Measurements from ENCODE around the gene PRKAA1. TPM values are rescaled to one million over a fixed set of nuclear protein-coding genes. Genes with fewer than 3 reads are reported as not detected.

Gene PRKAA1
- total RNA-seq, 2 experiments from 2014 or later: 64.6 to 76.8 TPM

GRCh38 chr5:40757400-40757799 lies 40.8 kb downstream of the PRKAA1 start:
- Mint-ChIP-seq H3K4me3 (no peak overlapping the region), H3K9me3 (ENCODE audit: low read depth) (no peaks in the 10 kb centered on the region), H3K4me1 (peaks cover 10% of the 10 kb centered on the region), H3K27ac (no peak overlapping the region), H3K27me3 (no peaks in the 10 kb centered on the region), H3K36me3 (peaks cover 33% of the 10 kb centered on the region)
- ATAC-seq: no peak
- no peak for DNase-seq
- CTCF ChIA-PET: no interaction called here

- no peak within 1 kb of the TSS for H3K27ac Mint-ChIP-seq
- H3K9me3 Mint-ChIP-seq (ENCODE audit: low read depth): no peaks in the 10 kb centered on the region
- H3K4me3 Mint-ChIP-seq: no peak within 1 kb of the TSS
- DNase-seq (peak; percentile 98), ATAC-seq (peak; percentile 91)
- CTCF ChIA-PET: interaction anchor here (1.1 to 1.5 kb wide), 4 partner anchors 11 to 123 kb away, joined by 3 to 6 read pairs (median 4); no protein-coding TSS in a partner anchor
- peaks cover 34% of the 10 kb centered on the region for H3K36me3 Mint-ChIP-seq
- peaks cover 18% of the 10 kb centered on the region for H3K4me1 Mint-ChIP-seq
- no peaks in the 10 kb centered on the region for H3K27me3 Mint-ChIP-seq
These were observed 42.5 kb downstream of the PRKAA1 start, which contains the start of gene TTC33 for GRCh38 chr5:40755407-40756365. TTC33 (minus strand) TSS chr5:40755961; CDS start chr5:40747018, 8,943 bp downstream.

DNA sequence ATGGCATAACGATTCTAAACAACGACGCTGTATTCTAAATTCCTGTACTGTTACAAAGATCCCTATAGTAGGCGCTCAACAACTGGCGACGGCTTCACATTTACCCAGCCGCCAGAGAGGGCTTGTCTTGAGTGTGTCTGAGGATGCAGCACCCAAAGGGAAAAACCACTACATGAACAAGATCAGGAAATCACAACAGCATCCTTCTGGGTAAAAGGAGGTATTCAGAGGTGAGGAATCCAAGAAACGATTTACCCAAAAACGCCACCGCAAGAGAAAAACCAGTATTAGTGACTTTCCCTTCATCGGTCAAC lies 43.1 kb downstream of the PRKAA1 start:
- CTCF ChIA-PET: interaction anchor here (1.1 to 1.5 kb wide), 5 partner anchors 11 to 124 kb away, joined by 3 to 6 read pairs (median 4); no protein-coding TSS in a partner anchor
- Mint-ChIP-seq H3K9me3 (ENCODE audit: low read depth) (no peaks in the 10 kb centered on the region), H3K4me1 (peaks cover 18% of the 10 kb centered on the region), H3K36me3 (peaks cover 33% of the 10 kb centered on the region), H3K27me3 (no peaks in the 10 kb centered on the region), H3K4me3 (no peak overlapping the region), H3K27ac (no peak overlapping the region)
- DNase-seq: peak; percentile 82
- peak; percentile 71 for ATAC-seq

DNA sequence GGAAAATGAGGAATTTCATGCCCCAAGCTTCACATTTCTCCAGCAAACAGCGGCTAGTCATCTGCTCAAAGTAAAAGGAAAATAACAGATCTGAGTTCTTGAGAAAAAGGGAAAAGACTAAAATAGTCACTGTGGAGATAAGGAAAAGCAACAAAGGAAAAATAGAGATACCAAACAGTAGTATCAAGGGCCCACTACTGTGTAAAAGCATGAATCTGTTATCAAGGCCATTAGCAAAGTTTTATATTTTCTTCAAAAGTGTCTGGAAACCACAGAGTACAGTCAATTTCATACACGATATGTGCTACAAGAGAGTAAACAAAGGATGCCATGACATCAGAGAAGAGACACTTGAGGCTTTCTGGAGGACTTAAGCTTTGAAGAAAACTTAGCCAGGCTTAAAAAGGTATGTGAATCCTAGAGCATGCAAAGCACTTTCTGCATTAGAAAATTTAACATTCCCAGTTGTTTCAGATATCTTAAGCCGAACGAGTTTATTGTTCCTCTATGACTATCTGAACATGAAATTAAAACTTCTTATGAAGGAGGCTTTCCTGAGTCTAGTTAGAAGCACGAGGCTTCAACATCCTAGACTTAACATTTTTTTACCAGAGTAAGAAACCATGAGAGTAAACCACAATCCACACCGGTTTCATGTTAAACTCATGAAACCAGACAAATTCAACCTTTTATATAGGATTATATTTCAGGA lies 43.6 kb downstream of the PRKAA1 start:
- Mint-ChIP-seq H3K9me3 (ENCODE audit: low read depth) (no peaks in the 10 kb centered on the region), H3K36me3 (peaks cover 32% of the 10 kb centered on the region), H3K4me1 (peaks cover 19% of the 10 kb centered on the region), H3K27me3 (no peaks in the 10 kb centered on the region), H3K4me3 (no peak overlapping the region), H3K27ac (no peak overlapping the region)
- DNase-seq (no peak), ATAC-seq (peak; percentile 38)
- CTCF ChIA-PET: interaction anchor here (1.1 to 1.3 kb wide), 5 partner anchors 12 to 124 kb away, joined by 3 to 6 read pairs (median 4); partner anchors contain the start of gene PRKAA1

- peaks cover 26% of the 10 kb centered on the region for H3K36me3 Mint-ChIP-seq
- no peak for DNase-seq
- peaks cover 10% of the 10 kb centered on the region for H3K4me1 Mint-ChIP-seq
- CTCF ChIA-PET: interaction anchor here (1.1 kb wide), 1 partner anchor 17 kb away, joined by 3 read pairs; no protein-coding TSS in a partner anchor
- H3K9me3 Mint-ChIP-seq (ENCODE audit: low read depth): no peaks in the 10 kb centered on the region
- H3K27ac Mint-ChIP-seq: no peak overlapping the region
- ATAC-seq: no peak
- no peak overlapping the region for H3K4me3 Mint-ChIP-seq
- H3K27me3 Mint-ChIP-seq: no peaks in the 10 kb centered on the region
These were observed 51.5 kb downstream of the PRKAA1 start for GRCh38 chr5:40746703-40747102.

- Mint-ChIP-seq H3K36me3 (peaks cover 36% of the 10 kb centered on the region), H3K27me3 (no peaks in the 10 kb centered on the region), H3K4me3 (no peak overlapping the region), H3K27ac (no peak overlapping the region), H3K4me1 (peaks cover 3% of the 10 kb centered on the region), H3K9me3 (ENCODE audit: low read depth) (peaks cover 5% of the 10 kb centered on the region)
- CTCF ChIA-PET: interaction anchor here (0.7 kb wide), 1 partner anchor 213 kb away, joined by 3 read pairs; no protein-coding TSS in a partner anchor
- no peak for DNase-seq
- ATAC-seq: no peak
These were observed 54.4 kb downstream of the PRKAA1 start for GRCh38 chr5:40743771-40744170.

- Mint-ChIP-seq H3K27me3 (no peaks in the 10 kb centered on the region), H3K27ac (no peak overlapping the region), H3K4me1 (peaks cover 24% of the 10 kb centered on the region), H3K4me3 (no peak overlapping the region), H3K36me3 (peaks cover 28% of the 10 kb centered on the region), H3K9me3 (ENCODE audit: low read depth) (peaks cover 5% of the 10 kb centered on the region)
- CTCF ChIA-PET: interaction anchor here (0.8 to 2.8 kb wide), 2 partner anchors 48 to 790 kb away, joined by 3 to 12 read pairs; no protein-coding TSS in a partner anchor
- ATAC-seq (no peak), DNase-seq (no peak)
These were observed 59.7 kb downstream of the PRKAA1 start for GRCh38 chr5:40738502-40738901.

DNA sequence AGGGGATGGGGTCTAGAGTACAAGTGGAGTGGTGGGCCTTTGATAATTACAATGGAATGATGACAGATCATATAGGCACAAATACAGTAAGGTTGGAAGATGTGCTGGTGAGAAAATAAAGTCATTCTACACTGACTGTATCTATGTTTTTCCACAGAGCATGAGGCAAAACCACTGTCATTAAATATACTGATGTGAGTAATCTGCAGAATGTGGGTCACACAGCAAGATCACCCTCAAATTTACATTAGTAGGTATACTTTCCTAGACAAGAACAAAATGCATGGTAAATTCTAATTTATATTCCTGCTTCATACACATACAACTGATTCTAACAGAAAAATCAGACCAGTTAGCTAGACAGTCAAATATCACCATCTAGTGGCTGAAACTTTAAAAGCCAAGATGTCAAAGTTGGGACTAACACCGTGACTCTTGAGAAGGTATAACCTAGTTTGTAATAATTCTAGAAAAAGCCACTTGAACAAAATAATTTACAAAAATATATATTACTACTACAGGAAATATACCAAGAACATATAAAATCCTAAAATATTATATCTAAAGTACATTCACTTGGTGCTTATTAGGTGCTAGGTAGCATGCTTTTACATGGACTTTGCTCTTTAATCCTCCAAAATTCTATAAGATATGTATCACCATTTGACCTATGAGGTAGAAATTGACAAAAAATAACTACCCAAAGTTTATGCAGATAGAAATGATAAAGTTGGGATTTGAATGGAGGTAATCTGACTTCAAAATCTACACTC lies 61.9 kb downstream of the PRKAA1 start:
- CTCF ChIA-PET: interaction anchor here (0.9 to 4.2 kb wide), 5 partner anchors 12 to 1022 kb away, joined by 3 to 12 read pairs (median 3); no protein-coding TSS in a partner anchor
- Mint-ChIP-seq H3K36me3 (peaks cover 27% of the 10 kb centered on the region), H3K27ac (no peak overlapping the region), H3K9me3 (ENCODE audit: low read depth) (peaks cover 5% of the 10 kb centered on the region), H3K27me3 (no peaks in the 10 kb centered on the region), H3K4me1 (peaks cover 27% of the 10 kb centered on the region), H3K4me3 (no peak overlapping the region)
- no peak for DNase-seq
- peak; percentile 75 for ATAC-seq

DNA sequence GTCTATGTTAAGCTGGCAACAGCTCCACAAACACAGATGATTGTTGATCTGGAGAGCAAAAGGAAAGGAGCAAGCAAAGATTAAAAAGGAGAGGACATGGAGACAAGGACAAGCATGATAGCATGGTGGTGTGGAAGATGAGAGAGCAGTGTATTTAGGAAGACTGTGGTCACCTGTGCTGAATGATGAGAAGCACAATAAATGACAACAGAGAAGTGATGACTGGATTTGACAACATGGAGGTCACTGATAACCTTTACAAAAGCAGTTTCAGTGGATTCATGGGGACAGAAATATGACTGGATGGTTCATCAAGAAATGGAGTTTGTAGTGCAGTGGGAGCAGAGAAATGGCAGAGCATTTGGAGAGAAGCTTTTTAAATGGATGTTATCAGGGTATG lies 62.6 kb downstream of the PRKAA1 start:
- Mint-ChIP-seq H3K27me3 (no peaks in the 10 kb centered on the region), H3K4me3 (no peak overlapping the region), H3K27ac (no peak overlapping the region), H3K4me1 (peaks cover 27% of the 10 kb centered on the region), H3K36me3 (peaks cover 23% of the 10 kb centered on the region), H3K9me3 (ENCODE audit: low read depth) (peaks cover 1% of the 10 kb centered on the region)
- no peak for DNase-seq
- CTCF ChIA-PET: interaction anchor here (0.9 to 4.2 kb wide), 5 partner anchors 12 to 1022 kb away, joined by 3 to 12 read pairs (median 3); no protein-coding TSS in a partner anchor
- ATAC-seq: no peak

DNA sequence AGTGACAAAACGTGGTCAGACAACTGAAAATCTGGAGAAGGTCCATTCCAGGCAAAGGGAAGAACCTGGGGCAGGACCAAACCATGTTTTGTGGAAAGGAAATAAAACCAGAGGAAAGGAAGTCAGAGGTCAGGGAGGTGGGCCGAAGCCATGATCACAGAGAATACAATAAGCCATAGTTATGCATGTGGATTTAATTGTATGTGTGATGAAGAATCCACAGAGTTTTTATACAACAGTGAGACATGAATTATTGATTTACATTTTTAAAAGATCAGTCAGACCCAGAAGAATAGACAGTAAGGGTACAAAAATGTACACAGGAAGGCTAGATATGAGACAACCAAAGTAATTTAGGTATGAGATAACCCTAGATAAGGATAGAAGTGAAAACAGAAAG lies 63.2 kb downstream of the PRKAA1 start:
- ATAC-seq: no peak
- peaks cover 27% of the 10 kb centered on the region for H3K4me1 Mint-ChIP-seq

GRCh38 chr5:40733879-40734563 lies 64.2 kb downstream of the PRKAA1 start:
- Mint-ChIP-seq H3K9me3 (ENCODE audit: low read depth) (no peaks in the 10 kb centered on the region), H3K27me3 (no peaks in the 10 kb centered on the region), H3K4me3 (no peak overlapping the region), H3K27ac (no peak overlapping the region), H3K4me1 (peaks cover 27% of the 10 kb centered on the region), H3K36me3 (peaks cover 18% of the 10 kb centered on the region)
- no peak for ATAC-seq
- DNase-seq: no peak
- CTCF ChIA-PET: interaction anchor here (0.8 to 4.2 kb wide), 5 partner anchors 18 to 1020 kb away, joined by 3 to 12 read pairs (median 4); no protein-coding TSS in a partner anchor

More for the DNA sequence above, 63.2 kb downstream of the PRKAA1 start:
- no peak overlapping the region for H3K4me3 Mint-ChIP-seq
- CTCF ChIA-PET: interaction anchor here (0.9 to 4.2 kb wide), 4 partner anchors 19 to 1021 kb away, joined by 3 to 12 read pairs (median 4); no protein-coding TSS in a partner anchor
- no peaks in the 10 kb centered on the region for H3K9me3 Mint-ChIP-seq (ENCODE audit: low read depth)
- no peaks in the 10 kb centered on the region for H3K27me3 Mint-ChIP-seq
- no peak overlapping the region for H3K27ac Mint-ChIP-seq
- no peak for DNase-seq
- peaks cover 21% of the 10 kb centered on the region for H3K36me3 Mint-ChIP-seq

GRCh38 chr5:40733434-40733833 lies 64.7 kb downstream of the PRKAA1 start:
- ATAC-seq (no peak), DNase-seq (no peak)
- peaks cover 15% of the 10 kb centered on the region for H3K36me3 Mint-ChIP-seq
- no peak overlapping the region for H3K4me3 Mint-ChIP-seq
- CTCF ChIA-PET: interaction anchor here (1.2 to 4.2 kb wide), 3 partner anchors 21 to 1020 kb away, joined by 4 to 12 read pairs (median 6); no protein-coding TSS in a partner anchor
- no peak overlapping the region for H3K27ac Mint-ChIP-seq
- H3K4me1 Mint-ChIP-seq: peaks cover 27% of the 10 kb centered on the region
- no peaks in the 10 kb centered on the region for H3K27me3 Mint-ChIP-seq
- no peaks in the 10 kb centered on the region for H3K9me3 Mint-ChIP-seq (ENCODE audit: low read depth)

Measured in activated CD8-positive, alpha-beta memory T cell treated with anti-CD3 and anti-CD28 coated beads, Interleukin-2, amount 10 ng/mL, durations not matched to agents 7 days and 5 days (primary cell).